Esophagus squamous epithelium (tissue), 5 donors: Measurements from ENCODE around the gene TCP11. TPM values are rescaled to one million over a fixed set of nuclear protein-coding genes. Genes with fewer than 3 reads are reported as not detected.

Source experiments
- DNase-seq: peaks from one replicate; lab custom pipeline; 2025; lab: John Stamatoyannopoulos, UW
- H3K27ac ChIP-seq, 4 donors: fragments of 200-600 bp; sonication (generic); one replicate each; pipeline ENCODE4 v1.5.1; 2016 to 2019; ENCODE audit warnings: mild to moderate bottlenecking in 1 of 4
- H3K27me3 ChIP-seq, 4 donors: fragments of 200-600 bp; sonication (generic); 1 replicate in 3 of 4; 2 replicates in 1 of 4; pipeline versions ENCODE4 v1.5.1 to v1.6.0; 2017 to 2021; ENCODE audit warnings: antibody characterized with exemption in 1 of 4
- H3K36me3 ChIP-seq, 3 donors: fragments of 200-600 bp; sonication (generic); one replicate each; pipeline ENCODE4 v1.5.1; 2016 to 2019
- H3K4me1 ChIP-seq, 3 donors: fragments of 200-600 bp; sonication (generic); one replicate each; pipeline ENCODE4 v1.5.1; 2017 to 2019
- H3K4me3 ChIP-seq, 4 donors: fragments of 200-600 bp; sonication (generic); 1 replicate in 3 of 4; 2 replicates in 1 of 4; pipeline ENCODE4 v1.5.1; 2016 to 2019; ENCODE audit warnings: mild to moderate bottlenecking in 2 of 4, moderate library complexity in 1 of 4
- H3K9me3 ChIP-seq, 3 donors: fragments of 200-600 bp; sonication (generic); one replicate each; pipeline ENCODE4 v1.5.1; 2016 to 2019
- CTCF ChIP-seq, 6 experiments: fragments of 450-650 bp in 4 of 6; fragments of 200-600 bp in 2 of 6; sonication (generic) in 2 of 6; IDR thresholded peaks; one replicate each; pipeline ENCODE4 v1.5.1; 2016 to 2019; ENCODE audit warnings: antibody characterized with exemption in 6 of 6, mild to moderate bottlenecking in 4 of 6, moderate library complexity in 4 of 6
- POLR2A ChIP-seq, 4 donors: fragments of 450-650 bp; IDR thresholded peaks; one replicate each; pipeline ENCODE4 v1.6.1; 2017; ENCODE audit warnings: antibody characterized with exemption in 4 of 4, mild to moderate bottlenecking in 4 of 4, moderate library complexity in 3 of 4
- WGBS, 2 donors: methylation state at CpG; one replicate each; pipeline ENCODE4 v1.1.5; 2018; 5-methylcytosine and 5-hydroxymethylcytosine counted together
- intact Hi-C: fragments of 100-400 bp; cut with DNase I; formaldehyde crosslinking; loops from one replicate; pipeline ENCODE4 v1.15.0; 2022
- total RNA-seq, 4 donors: library from RNA; depleted of rRNA; stranded (reverse); fragments of >200 nt; gene quantifications; one replicate each; pipeline ENCODE4 v1.1.0, GENCODE V29; 2016
- donor health status: DM: yes; HTN: yes; CAD: no.

Gene TCP11
- total RNA-seq, 4 donors from 2014 or later: 0.64 TPM; not detected in 3

GRCh38 chr6:35173427-35174087, 32.4 kb upstream of the TCP11 start:
- TF ChIP-seq CTCF (IDR thresholded peaks at IDR 0.05) (no peak), POLR2A (IDR thresholded peaks at IDR 0.05) (no peak)
- Histone ChIP-seq H3K36me3 (no peaks in the 10 kb centered on the region), H3K4me3 (no peak overlapping the region), H3K9me3 (no peaks in the 10 kb centered on the region), H3K4me1 (peaks cover 0 to 6% (median 0%) of the 10 kb centered on the region in 3 donors), H3K27me3 (no peaks in the 10 kb centered on the region), H3K27ac (no peak overlapping the region)
- 36 to 63% methylated on average over 3 to 4 of the region's 7 CpGs for WGBS, 2 donors
- intact Hi-C loops: no loop called here
- no peak for DNase-seq

- no peak for DNase-seq
- Histone ChIP-seq H3K27me3 (no peaks in the 10 kb centered on the region), H3K9me3 (no peaks in the 10 kb centered on the region), H3K36me3 (no peaks in the 10 kb centered on the region), H3K27ac (no peak overlapping the region), H3K4me3 (no peak overlapping the region), H3K4me1 (peaks cover 0 to 6% (median 0%) of the 10 kb centered on the region in 3 donors)
- 57 to 61% methylated on average over 5 of the region's 5 CpGs for WGBS, 2 donors
- intact Hi-C loops: no loop called here
- TF ChIP-seq CTCF (IDR thresholded peaks at IDR 0.05) (no peak), POLR2A (IDR thresholded peaks at IDR 0.05) (no peak)
Measured at GRCh38 chr6:35173044-35173426, 31.9 kb upstream of the TCP11 start.

- TF ChIP-seq CTCF (IDR thresholded peaks at IDR 0.05) (no peak), POLR2A (IDR thresholded peaks at IDR 0.05) (no peak)
- WGBS, 2 donors: 72 to 82% methylated on average over 2 of the region's 3 CpGs
- intact Hi-C loops: no loop called here
- no peaks in the 10 kb centered on the region for H3K27me3 ChIP-seq
- no peak overlapping the region for H3K4me3 ChIP-seq
- no peaks in the 10 kb centered on the region for H3K9me3 ChIP-seq
- H3K27ac ChIP-seq: no peak overlapping the region
- no peaks in the 10 kb centered on the region for H3K36me3 ChIP-seq
- peaks cover 0 to 13% (median 5%) of the 10 kb centered on the region in 3 donors for H3K4me1 ChIP-seq
- DNase-seq: no peak
Measured at GRCh38 chr6:35170891-35171290, 29.8 kb upstream of the TCP11 start.

GRCh38 chr6:35170166-35170565, 29.0 kb upstream of the TCP11 start:
- WGBS, 2 donors: 44 to 100% methylated on average over 1 of the region's 1 CpG
- no peaks in the 10 kb centered on the region for H3K27me3 ChIP-seq
- TF ChIP-seq CTCF (IDR thresholded peaks at IDR 0.05) (no peak), POLR2A (IDR thresholded peaks at IDR 0.05) (no peak)
- no peak for DNase-seq
- H3K9me3 ChIP-seq: no peaks in the 10 kb centered on the region
- H3K27ac ChIP-seq: no peak overlapping the region
- no peak overlapping the region for H3K4me3 ChIP-seq
- H3K36me3 ChIP-seq: no peaks in the 10 kb centered on the region
- H3K4me1 ChIP-seq: peaks cover 0 to 20% (median 11%) of the 10 kb centered on the region in 3 donors
- intact Hi-C loops: no loop called here

GRCh38 chr6:35168461-35168861, 27.3 kb upstream of the TCP11 start:
- H3K36me3 ChIP-seq: no peaks in the 10 kb centered on the region
- H3K4me1 ChIP-seq: peaks cover 0 to 22% (median 11%) of the 10 kb centered on the region in 3 donors
- 78 to 94% methylated on average over 3 to 7 of the region's 7 CpGs for WGBS, 2 donors
- TF ChIP-seq CTCF (IDR thresholded peaks at IDR 0.05) (no peak), POLR2A (IDR thresholded peaks at IDR 0.05) (no peak)
- H3K9me3 ChIP-seq: no peaks in the 10 kb centered on the region
- no peak overlapping the region for H3K27ac ChIP-seq
- DNase-seq: no peak
- no peaks in the 10 kb centered on the region for H3K27me3 ChIP-seq
- intact Hi-C loops: no loop called here
- H3K4me3 ChIP-seq: no peak overlapping the region
